ENCODE data around the gene VIL1.

VIL1 gene

DNA sequence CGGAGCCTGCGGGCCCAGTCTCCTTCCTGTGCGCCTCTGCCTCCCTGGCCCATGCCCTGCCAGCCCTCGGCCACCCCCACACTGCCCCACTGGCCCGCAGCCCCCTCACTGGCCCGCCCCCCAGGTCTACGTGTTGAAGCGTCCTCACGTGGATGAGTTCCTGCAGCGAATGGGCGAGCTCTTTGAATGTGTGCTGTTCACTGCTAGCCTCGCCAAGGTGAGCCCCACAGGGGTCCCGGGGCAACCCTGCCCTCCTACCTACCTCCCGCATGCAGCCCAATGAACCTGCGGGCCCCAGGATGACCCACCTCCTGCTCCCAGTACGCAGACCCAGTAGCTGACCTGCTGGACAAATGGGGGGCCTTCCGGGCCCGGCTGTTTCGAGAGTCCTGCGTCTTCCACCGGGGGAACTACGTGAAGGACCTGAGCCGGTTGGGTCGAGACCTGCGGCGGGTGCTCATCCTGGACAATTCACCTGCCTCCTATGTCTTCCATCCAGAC lies 16.0 kb upstream of the VIL1 start:
- Mint-ChIP-seq H3K4me1 (peaks cover 43% of the 10 kb centered on the region), H3K9me3 (no peaks in the 10 kb centered on the region), H3K4me3 (peak overlapping the region; percentile 60 to 77 (median 61)), H3K27ac (peak overlapping the region in 2 of 3 experiments; percentile 76 to 98), H3K27me3 (ENCODE audit: low read depth) (peaks cover 3% of the 10 kb centered on the region), H3K36me3 (ENCODE audit: low read depth) (peaks cover 12% of the 10 kb centered on the region)
- TF ChIP-seq, protein P1, sequence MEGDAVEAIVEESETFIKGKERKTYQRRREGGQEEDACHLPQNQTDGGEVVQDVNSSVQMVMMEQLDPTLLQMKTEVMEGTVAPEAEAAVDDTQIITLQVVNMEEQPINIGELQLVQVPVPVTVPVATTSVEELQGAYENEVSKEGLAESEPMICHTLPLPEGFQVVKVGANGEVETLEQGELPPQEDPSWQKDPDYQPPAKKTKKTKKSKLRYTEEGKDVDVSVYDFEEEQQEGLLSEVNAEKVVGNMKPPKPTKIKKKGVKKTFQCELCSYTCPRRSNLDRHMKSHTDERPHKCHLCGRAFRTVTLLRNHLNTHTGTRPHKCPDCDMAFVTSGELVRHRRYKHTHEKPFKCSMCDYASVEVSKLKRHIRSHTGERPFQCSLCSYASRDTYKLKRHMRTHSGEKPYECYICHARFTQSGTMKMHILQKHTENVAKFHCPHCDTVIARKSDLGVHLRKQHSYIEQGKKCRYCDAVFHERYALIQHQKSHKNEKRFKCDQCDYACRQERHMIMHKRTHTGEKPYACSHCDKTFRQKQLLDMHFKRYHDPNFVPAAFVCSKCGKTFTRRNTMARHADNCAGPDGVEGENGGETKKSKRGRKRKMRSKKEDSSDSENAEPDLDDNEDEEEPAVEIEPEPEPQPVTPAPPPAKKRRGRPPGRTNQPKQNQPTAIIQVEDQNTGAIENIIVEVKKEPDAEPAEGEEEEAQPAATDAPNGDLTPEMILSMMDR (IDR thresholded peaks at IDR 0.05; ENCODE audit: unreplicated experiment in 3 of 3), result no peak

DNA sequence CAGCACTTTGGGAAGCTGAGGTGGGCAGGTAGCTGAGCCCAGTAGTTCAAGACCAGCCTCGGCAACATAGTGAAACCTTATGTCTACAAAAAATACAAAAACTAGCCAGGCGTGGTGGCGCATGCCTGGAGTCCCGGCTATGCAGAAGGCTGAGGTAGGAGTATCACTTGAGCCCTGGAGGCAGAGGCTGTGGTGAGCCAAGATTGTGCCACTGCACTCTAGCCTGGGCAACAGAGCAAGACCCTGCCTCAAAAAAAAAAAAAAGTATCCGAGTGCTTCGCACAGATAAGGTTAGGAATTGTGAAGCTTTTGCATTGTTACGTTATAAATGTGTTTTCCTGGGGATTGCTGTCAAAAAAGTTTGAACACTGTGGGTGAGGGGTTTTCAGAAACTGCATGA lies 15.1 kb upstream of the VIL1 start:
- Mint-ChIP-seq H3K4me1 (peaks cover 43% of the 10 kb centered on the region), H3K27ac (peak overlapping the region; percentile 76 to 98 (median 82)), H3K36me3 (ENCODE audit: low read depth) (peaks cover 12% of the 10 kb centered on the region), H3K4me3 (peak overlapping the region; percentile 60 to 77 (median 61)), H3K9me3 (no peaks in the 10 kb centered on the region), H3K27me3 (ENCODE audit: low read depth) (no peaks in the 10 kb centered on the region)
- TF ChIP-seq, protein P1 (IDR thresholded peaks at IDR 0.05; ENCODE audit: unreplicated experiment in 3 of 3), result no peak

DNA sequence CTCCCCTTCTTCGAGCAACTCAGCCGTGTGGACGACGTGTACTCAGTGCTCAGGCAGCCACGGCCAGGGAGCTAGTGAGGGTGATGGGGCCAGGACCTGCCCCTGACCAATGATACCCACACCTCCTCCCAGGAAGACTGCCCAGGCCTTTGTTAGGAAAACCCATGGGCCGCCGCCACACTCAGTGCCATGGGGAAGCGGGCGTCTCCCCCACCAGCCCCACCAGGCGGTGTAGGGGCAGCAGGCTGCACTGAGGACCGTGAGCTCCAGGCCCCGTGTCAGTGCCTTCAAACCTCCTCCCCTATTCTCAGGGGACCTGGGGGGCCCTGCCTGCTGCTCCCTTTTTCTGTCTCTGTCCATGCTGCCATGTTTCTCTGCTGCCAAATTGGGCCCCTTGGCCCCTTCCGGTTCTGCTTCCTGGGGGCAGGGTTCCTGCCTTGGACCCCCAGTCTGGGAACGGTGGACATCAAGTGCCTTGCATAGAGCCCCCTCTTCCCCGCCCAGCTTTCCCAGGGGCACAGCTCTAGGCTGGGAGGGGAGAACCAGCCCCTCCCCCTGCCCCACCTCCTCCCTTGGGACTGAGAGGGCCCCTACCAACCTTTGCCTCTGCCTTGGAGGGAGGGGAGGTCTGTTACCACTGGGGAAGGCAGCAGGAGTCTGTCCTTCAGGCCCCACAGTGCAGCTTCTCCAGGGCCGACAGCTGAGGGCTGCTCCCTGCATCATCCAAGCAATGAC lies 14.4 kb upstream of the VIL1 start:
- Mint-ChIP-seq H3K4me3 (peak overlapping the region; percentile 60 to 77 (median 61)), H3K27ac (peak overlapping the region; percentile 95 to 98 (median 96)), H3K36me3 (ENCODE audit: low read depth) (peaks cover 12% of the 10 kb centered on the region), H3K4me1 (peaks cover 43% of the 10 kb centered on the region), H3K27me3 (ENCODE audit: low read depth) (no peaks in the 10 kb centered on the region), H3K9me3 (no peaks in the 10 kb centered on the region)
- TF ChIP-seq, protein P1 (IDR thresholded peaks at IDR 0.05; ENCODE audit: unreplicated experiment in 3 of 3), result no peak

DNA sequence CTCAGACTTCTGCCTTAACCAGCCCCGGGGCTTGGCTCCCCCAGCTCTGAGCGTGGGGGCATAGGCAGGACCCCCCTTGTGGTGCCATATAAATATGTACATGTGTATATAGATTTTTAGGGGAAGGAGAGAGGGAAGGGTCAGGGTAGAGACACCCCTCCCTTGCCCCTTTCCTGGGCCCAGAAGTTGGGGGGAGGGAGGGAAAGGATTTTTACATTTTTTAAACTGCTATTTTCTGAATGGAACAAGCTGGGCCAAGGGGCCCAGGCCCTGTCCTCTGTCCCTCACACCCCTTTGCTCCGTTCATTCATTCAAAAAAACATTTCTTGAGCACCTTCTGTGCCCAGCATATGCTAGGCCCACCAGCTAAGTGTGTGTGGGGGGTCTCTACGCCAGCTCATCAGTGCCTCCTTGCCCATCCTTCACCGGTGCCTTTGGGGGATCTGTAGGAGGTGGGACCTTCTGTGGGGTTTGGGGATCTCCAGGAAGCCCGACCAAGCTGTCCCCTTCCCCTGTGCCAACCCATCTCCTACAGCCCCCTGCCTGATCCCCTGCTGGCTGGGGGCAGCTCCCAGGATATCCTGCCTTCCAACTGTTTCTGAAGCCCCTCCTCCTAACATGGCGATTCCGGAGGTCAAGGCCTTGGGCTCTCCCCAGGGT lies 13.7 kb upstream of the VIL1 start:
- Mint-ChIP-seq H3K27ac (peak overlapping the region; percentile 95 to 98 (median 96)), H3K27me3 (ENCODE audit: low read depth) (no peaks in the 10 kb centered on the region), H3K4me1 (peaks cover 43% of the 10 kb centered on the region), H3K36me3 (ENCODE audit: low read depth) (peaks cover 12% of the 10 kb centered on the region), H3K4me3 (peak overlapping the region; percentile 81 to 85 (median 84)), H3K9me3 (no peaks in the 10 kb centered on the region)
- TF ChIP-seq, protein P1 (IDR thresholded peaks at IDR 0.05; ENCODE audit: unreplicated experiment in 3 of 3), result no peak

DNA sequence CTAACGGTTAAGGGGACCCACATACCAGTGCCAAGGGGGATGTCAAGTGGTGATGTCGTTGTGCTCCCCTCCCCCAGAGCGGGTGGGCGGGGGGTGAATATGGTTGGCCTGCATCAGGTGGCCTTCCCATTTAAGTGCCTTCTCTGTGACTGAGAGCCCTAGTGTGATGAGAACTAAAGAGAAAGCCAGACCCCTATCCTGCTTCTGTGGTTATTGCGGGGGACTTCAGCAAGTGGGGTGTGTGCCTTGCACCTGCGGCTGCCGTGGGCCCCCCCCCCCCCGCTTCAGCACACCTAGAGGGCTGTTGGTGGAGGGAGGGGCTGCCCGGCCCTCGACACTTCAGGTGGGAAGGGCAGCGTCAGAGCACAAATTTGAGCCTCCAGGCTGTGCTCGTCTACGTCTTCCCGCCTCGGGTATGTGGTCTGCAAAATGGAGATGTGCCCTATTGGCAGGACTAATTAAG lies 13.1 kb upstream of the VIL1 start:
- no peaks in the 10 kb centered on the region for H3K9me3 Mint-ChIP-seq
- H3K27ac Mint-ChIP-seq, result peak overlapping the region; percentile 95 to 98 (median 96)
- no peaks in the 10 kb centered on the region for H3K27me3 Mint-ChIP-seq (ENCODE audit: low read depth)
- peaks cover 43% of the 10 kb centered on the region for H3K4me1 Mint-ChIP-seq
- H3K36me3 Mint-ChIP-seq (ENCODE audit: low read depth), result peaks cover 12% of the 10 kb centered on the region
- H3K4me3 Mint-ChIP-seq, result peak overlapping the region; percentile 81 to 85 (median 84)
- TF ChIP-seq, protein P1 (IDR thresholded peaks at IDR 0.05; ENCODE audit: unreplicated experiment in 3 of 3), result no peak
